BE2C (cell line): ENCODE measurements around the gene CNPY4.
A peak's percentile ranks its signal among the peaks of the same experiment; 100 is the strongest.

Experiments used
- DNase-seq: peaks from one replicate; pipeline ENCODE4 v3.0.0-alpha.2; 2020
- H3K27me3 ChIP-seq: fragments of 250-450 bp; sonication (Bioruptor Pico); 2 replicates; pipeline ENCODE4 v1.5.1; 2020; ENCODE audit warnings: mild to moderate bottlenecking
- H3K36me3 ChIP-seq: fragments of 250-450 bp; sonication (Bioruptor Pico); 2 replicates; pipeline ENCODE4 v1.5.1; 2020; ENCODE audit warnings: mild to moderate bottlenecking
- H3K4me1 ChIP-seq: fragments of 250-450 bp; sonication (Bioruptor Pico); 2 replicates; pipeline ENCODE4 v1.5.1; 2020
- H3K4me3 ChIP-seq: 2 replicates; pipeline ENCODE4 v1.5.1; 2011; ENCODE audit warnings: low read depth, low read length
- H3K9me3 ChIP-seq: fragments of 250-450 bp; sonication (Bioruptor Pico); 2 replicates; pipeline ENCODE4 v1.5.1; 2020
- TF ChIP-seq, protein P1 (sequence below): IDR thresholded peaks from 2 replicates; pipeline ENCODE4 v1.5.1; 2012; ENCODE audit warnings: mild to moderate bottlenecking, low read depth, low read length

CNPY4 gene

GRCh38 chr7:100163871-100164270 lies 44.4 kb downstream of the CNPY4 start:
- TF ChIP-seq, protein P1, sequence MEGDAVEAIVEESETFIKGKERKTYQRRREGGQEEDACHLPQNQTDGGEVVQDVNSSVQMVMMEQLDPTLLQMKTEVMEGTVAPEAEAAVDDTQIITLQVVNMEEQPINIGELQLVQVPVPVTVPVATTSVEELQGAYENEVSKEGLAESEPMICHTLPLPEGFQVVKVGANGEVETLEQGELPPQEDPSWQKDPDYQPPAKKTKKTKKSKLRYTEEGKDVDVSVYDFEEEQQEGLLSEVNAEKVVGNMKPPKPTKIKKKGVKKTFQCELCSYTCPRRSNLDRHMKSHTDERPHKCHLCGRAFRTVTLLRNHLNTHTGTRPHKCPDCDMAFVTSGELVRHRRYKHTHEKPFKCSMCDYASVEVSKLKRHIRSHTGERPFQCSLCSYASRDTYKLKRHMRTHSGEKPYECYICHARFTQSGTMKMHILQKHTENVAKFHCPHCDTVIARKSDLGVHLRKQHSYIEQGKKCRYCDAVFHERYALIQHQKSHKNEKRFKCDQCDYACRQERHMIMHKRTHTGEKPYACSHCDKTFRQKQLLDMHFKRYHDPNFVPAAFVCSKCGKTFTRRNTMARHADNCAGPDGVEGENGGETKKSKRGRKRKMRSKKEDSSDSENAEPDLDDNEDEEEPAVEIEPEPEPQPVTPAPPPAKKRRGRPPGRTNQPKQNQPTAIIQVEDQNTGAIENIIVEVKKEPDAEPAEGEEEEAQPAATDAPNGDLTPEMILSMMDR, result no peak
- Histone ChIP-seq H3K36me3 (no peaks in the 10 kb centered on the region), H3K4me3 (no peak overlapping the region), H3K4me1 (peaks cover 5% of the 10 kb centered on the region), H3K27me3 (peaks cover 21% of the 10 kb centered on the region), H3K9me3 (no peaks in the 10 kb centered on the region)
- DNase-seq, result no peak

- TF ChIP-seq, protein P1, result no peak
- Histone ChIP-seq H3K9me3 (no peaks in the 10 kb centered on the region), H3K4me3 (no peak overlapping the region), H3K4me1 (peaks cover 5% of the 10 kb centered on the region), H3K27me3 (peaks cover 21% of the 10 kb centered on the region), H3K36me3 (no peaks in the 10 kb centered on the region)
- DNase-seq, result no peak
Observed at GRCh38 chr7:100166317-100166940, 47.0 kb downstream of the CNPY4 start.

DNA sequence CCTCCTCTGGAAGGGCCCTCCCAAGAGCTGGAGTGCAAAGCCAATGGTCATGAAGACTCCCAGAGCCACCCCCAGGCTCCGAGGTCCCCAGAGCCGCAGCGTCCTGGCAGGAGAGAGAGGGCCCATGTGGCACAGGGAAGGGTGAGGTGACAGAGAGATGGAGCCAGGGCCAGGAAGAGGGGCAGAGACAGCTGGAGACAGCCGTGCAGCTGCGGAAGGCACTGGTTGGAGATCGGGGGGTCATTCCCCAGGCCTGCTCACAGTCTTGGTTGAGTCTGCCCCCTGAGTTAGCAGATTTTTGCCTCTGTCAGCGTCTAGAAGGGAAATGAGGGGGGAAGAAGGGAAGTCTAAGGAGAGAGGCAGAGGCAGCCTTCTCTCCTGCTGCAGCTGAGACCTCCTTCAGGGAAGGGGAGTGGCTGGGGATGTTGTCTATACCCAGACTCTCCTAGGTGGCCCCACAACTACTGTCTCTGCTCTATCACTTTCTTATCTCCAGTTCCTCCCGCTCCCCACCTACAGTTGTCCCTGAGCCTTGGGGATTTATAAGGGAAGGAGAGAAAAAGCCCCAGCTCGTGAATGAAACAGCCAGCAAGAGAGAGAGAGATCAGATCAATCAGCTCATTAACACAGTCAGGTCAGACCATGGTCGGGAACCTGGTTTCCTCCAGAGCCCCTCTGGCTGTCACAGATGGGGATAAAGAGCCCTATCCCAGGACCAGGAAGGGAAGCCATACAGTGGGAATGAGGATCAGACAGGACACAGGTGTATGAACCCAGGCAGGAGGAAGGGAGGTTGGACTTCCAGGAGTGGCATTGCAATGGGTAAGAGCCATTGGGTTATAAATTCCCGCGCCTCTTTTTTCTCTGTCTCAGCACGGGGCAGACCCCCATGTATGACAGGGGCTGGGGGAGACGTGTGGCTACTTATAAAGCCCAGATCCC lies 47.8 kb downstream of the CNPY4 start:
- DNase-seq, result no peak
- no peaks in the 10 kb centered on the region for H3K36me3 ChIP-seq
- H3K4me3 ChIP-seq, result no peak overlapping the region; the same call in 1 of the 2 replicates
- peaks cover 5% of the 10 kb centered on the region for H3K4me1 ChIP-seq
- TF ChIP-seq, protein P1, result no peak
- H3K9me3 ChIP-seq, result no peaks in the 10 kb centered on the region
- H3K27me3 ChIP-seq, result peaks cover 21% of the 10 kb centered on the region

- TF ChIP-seq, protein P1, result no peak
Observed at GRCh38 chr7:100167912-100168323, 48.5 kb downstream of the CNPY4 start.

DNA sequence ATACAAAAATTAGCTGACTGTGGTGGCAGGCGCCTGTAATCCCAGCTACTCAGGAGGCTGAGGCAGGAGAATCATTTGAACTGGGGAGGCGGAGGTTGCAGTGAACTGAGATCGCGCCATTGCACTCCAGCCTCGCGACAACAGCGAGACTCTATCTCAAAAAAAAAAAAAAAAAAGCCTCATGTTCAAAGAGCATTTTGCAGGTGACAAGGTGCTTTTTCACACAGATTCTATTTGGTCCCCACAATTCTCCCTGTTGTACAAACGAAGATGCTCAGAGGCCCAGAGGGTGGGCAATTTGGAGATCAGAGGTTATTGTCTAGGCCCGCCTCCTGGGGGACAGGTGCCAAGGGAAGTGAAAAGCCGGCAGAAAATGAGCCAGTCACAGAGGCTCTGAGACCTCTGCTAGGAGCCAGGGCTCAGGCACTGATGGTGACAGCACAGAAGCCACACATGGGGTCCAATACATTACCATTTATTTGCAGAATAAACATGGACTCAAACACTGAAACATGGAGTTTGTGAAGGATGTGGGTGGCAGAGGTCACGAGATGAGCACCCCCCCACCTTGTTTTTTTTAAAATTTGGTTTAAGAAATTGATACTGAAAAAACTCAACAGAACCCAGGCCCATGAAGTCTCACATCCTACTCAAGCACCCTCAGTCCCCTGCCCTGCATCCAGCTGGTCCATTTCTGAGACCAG lies 49.9 kb downstream of the CNPY4 start:
- H3K4me3 ChIP-seq, result no peak overlapping the region
- peaks cover 5% of the 10 kb centered on the region for H3K4me1 ChIP-seq
- TF ChIP-seq, protein P1, result no peak
- no peaks in the 10 kb centered on the region for H3K36me3 ChIP-seq
- H3K27me3 ChIP-seq, result peaks cover 21% of the 10 kb centered on the region
- DNase-seq, result no peak
- H3K9me3 ChIP-seq, result no peaks in the 10 kb centered on the region

More at GRCh38 chr7:100167912-100168323, 48.5 kb downstream of the CNPY4 start:
- Histone ChIP-seq H3K36me3 (no peaks in the 10 kb centered on the region), H3K9me3 (no peaks in the 10 kb centered on the region), H3K4me1 (peaks cover 5% of the 10 kb centered on the region), H3K4me3 (peak overlapping the region; percentile 46), H3K27me3 (peaks cover 21% of the 10 kb centered on the region)
- no peak for DNase-seq
